ENCODE results near the gene SIK3.

SIK3 gene

GRCh38 chr11:116925050-116925449 is 173.2 kb downstream of the SIK3 start:
- no peak for DNase-seq

GRCh38 chr11:116918925-116919655 is 179.1 kb downstream of the SIK3 start:
- DNase-seq: no peak

DNA sequence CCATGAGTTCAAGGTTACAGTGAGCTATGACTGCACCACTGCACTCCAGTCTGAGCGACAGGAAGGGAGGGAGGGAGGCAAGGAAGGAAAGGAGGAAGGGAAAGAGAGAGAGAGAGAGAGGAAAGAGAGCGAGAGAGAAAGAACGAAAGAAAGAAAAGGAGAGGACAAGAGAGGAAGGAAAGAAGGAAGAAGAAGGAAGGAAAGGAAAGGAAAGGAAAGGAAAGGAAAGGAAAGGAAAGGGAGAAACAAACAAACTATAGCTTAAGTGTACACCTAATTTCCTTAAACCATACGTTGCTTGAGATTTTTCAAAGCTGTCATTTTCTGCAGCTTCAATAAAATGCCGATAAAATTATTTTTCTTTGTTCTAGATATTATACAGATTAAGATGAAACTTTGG is 180.6 kb downstream of the SIK3 start:
- no peak for DNase-seq

GRCh38 chr11:116916886-116917285 is 181.3 kb downstream of the SIK3 start:
- DNase-seq: no peak

GRCh38 chr11:116916052-116916451 is 182.2 kb downstream of the SIK3 start:
- no peak for DNase-seq

- no peak for DNase-seq
These were observed 185.2 kb downstream of the SIK3 start for GRCh38 chr11:116913000-116913399.

DNA sequence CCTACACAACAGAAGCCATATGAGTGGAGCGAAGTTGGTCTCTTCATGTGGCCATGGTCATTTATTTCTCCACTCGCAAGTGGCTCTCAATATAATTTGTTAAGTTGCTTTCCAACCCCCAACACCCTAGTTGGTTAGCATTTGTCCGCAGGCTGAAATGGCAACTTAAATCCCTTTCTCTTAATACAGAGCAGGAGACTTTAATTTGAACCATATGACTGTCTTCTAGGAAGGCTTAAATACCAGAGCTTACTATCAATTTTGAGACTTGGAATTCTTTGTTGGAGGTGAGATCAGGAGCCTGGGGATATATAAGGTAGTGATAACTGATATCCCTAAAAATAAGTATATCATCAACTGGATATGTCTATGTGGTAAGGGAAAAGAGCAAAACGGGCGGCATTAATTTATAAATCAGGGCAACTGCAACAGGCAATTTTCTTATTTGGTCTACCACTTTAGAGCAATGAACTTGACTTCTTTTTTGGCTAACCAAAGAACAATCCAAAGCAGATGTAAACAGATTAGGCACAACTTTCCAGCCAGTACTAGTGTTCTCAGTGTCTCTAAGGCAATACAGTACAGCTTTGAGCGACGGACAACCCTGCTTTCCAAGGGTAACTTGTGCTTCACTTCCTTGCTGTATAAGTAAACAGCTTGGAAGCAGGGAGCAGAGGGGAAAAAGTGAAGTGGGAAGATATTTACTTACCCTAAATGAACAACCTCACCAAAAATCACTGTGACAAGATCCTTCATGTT is 186.1 kb downstream of the SIK3 start:
- no peak for DNase-seq

DNA sequence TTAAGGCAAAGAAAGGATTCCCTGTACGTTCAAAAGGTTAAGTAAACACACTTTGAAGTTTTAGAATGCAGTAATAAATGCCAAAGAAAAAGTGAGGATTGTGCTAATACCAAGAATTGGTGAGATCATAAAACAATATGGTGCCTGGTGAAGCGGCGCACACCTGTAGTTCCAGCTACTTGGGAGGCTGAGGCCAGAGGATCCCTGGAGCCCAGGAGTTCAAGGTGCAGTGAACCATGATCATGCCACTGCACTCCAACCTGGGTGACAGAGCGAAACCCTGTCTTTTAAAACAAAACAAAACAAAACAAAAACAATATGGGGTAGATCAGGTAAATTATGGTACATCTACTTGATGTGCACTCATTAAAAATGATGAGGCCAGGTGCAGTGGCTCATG is 187.4 kb downstream of the SIK3 start:
- no peak for DNase-seq

DNA sequence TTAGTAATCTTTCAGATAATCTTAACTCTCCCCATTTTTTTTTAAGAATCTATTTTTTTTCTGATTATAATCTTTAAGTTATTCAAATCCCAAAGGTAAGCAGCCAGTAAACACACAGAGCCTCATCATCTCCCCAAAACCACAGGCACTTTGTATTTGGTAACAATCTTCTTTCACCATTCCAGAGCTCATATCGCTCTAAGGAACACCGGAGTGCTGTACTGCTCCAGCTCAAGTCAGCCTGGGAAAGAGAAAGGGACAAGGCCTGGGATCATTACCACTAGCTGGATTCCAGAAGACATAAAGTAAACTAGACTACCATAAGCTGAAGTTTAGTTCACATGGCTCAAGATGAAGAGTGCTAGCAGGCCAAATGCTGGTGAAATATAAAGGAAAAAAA is 187.8 kb downstream of the SIK3 start:
- no peak for DNase-seq

DNA sequence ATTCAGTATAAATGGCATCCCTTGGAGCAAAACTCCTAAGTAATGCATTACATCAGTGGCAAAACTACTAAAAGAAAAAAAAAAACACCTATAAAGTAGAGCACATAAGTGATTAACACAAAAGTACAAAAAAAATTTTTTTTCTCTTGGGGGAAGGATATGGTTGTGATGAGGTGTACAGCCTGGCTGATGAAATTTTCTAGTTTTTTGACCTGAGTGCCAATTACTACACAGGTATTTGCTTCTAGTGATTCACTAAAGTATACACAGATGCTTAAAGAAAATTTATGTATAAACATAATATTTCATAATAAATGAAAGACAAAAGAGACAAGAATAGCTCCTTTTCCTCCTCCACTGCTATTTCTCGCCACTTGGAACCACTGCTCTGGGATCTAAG is 189.0 kb downstream of the SIK3 start:
- DNase-seq: no peak

DNA sequence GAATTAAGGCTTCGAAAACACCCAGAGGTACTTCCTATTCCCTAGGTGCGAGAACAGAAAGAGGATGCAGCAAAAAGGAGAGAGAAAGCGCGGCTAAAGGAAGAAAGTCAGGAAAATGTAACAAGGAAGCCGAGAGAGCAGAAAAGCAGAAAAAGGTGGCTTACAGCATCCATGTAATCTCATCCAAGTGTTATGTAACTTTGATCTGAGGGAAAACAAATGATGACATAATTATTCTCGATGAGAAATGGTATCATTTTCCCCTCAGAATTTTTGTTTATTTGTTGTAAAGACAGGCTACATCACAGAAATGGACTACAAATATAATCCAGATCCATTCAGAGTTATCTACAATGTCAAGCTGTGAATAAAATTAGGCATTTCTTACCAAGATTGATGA is 191.7 kb downstream of the SIK3 start:
- DNase-seq: no peak

DNA sequence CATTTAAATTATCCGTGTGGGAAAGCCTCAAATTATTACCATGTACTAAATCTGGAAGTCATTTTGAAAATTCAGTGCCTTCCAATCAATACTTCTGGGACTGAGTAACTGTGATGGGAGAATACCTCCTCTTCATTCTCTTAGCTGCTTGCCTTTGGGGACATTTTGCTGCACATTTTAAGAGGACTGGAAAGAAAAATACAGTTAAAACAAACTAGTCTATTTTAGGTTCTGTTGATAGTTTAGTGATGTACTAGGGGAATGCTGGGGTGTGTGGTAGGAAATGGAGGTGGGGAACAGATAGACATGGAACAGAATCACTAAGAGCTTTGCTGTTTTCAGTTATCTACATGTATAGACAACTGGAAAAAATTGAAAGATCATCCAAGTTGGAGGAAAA is 195.1 kb downstream of the SIK3 start:
- no peak for DNase-seq

DNA sequence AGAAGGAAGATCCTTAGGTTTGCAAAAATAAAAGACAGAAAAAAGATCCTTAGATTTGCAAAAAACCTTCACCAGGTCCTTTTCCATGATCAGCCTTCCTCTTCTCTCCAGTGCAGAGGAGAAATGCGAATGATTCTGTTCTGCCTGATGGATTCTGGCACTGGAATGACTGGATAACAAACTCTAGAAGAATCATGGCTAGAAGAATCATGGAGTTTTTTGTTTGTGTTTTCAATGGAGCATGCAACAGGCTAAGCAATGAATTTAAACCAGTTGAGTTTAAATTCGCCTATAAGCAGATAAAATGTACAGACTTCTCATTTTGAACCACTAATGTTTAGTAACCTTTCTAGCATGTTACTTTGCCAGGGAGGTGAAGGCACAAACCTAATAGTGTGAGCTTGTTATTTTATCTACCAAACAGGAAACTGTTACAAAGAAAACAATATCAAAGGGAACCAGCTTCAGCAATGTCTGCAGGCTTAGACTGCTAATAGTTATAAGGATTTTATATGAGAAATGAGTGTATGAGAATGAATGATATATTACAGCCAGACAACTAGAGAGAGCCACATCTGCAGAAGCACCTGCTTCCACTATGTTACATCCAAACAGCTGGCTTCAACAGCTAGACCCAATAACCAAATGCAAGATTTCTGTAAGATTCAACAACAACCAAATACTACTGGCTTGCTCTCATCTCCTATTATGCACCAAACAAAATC is 196.1 kb downstream of the SIK3 start:
- no peak for DNase-seq

DNA sequence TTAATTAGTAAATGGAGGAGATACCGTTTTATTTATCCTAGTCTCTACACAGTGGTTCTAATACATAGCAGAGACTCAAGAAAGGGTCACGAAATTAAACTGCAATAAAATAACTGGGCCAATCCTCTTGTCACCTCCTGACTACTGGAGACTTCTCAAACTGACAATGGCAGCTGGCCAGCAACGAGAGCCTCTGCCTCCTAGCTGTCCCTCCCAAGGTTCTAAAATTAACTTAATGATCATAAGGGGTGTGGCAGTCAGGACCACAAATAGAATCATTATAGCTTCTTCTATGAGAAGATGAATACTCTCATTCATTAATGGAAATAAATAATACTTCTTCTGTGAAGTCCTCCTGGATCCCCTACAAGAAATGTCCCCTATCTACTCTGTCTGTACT is 197.0 kb downstream of the SIK3 start:
- DNase-seq: no peak

GRCh38 chr11:116896211-116896610 is 202.0 kb downstream of the SIK3 start:
- no peak for DNase-seq

DNA sequence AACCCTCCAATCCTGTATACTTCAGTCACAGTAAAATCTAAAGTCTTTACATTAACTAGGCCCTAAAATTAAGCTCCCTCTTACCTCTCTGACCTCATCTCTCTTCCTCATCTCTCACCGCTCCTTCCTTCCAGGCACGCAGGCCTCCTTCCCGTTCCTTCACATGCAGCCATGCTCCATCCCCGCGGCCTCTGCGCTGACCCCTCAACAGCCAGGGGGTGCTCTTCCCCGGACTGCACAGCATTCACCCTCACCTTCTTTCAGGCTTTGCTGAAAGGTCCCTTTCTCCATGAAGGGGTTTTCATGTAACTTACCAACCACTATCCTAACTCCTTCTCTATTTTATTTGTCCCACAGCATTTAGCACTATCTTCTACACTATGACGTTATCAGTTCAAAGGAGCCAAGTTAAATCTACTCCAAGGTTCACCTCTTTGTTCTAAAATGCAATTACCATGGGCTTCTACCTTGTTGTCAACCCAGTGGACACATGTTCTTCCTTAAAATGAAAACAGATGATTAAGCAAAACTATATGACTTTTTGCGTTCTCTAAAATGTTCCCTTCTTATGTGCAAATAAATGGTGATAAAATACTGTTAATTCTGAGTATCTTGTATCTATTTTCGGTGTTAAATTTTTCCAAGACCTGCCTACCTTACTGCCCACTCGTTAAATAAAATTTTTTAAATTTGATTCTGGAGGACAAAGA is 203.0 kb downstream of the SIK3 start:
- no peak for DNase-seq

- DNase-seq: no peak
These were observed 204.3 kb downstream of the SIK3 start for GRCh38 chr11:116893906-116894305.

GRCh38 chr11:116893437-116893836 is 204.8 kb downstream of the SIK3 start:
- DNase-seq: no peak

DNA sequence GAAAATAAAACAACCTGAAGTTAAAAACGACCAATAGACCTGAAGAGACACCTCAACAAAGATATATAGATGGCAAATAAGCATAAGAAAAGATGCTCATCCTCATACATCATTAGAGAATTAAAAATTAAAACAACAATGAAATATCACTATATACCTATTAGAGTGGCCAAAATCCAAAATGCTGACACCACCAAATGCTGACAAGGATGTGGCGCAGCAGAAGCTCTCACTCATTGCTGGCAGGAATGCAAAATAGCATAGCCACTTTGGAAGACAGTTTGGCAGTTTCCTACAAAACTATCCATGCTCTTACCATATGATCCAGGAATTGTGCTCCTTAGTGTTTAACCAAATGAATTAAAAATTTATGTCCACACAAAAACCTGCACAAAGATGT is 205.9 kb downstream of the SIK3 start:
- DNase-seq: no peak

- DNase-seq: no peak
These were observed 206.5 kb downstream of the SIK3 start for GRCh38 chr11:116891746-116892145.

DNA sequence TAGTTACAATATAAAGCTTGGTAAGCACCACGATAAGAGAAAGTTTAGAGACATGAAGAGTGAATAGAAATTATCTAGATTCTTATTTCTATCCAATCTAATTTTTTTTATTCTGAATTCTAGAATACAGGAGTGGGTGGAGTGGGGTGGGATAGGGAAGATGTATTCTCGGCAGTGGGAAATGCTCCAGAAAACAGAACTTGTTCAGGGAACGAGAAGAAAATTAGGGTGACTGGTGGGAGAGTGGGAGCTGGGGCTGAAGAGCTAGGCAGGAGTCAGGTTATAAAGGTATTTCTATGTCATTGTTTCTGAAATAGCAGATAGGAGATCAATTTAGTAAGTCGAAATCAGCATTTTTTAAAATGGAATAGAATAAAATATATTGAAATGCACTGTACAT is 207.6 kb downstream of the SIK3 start:
- no peak for DNase-seq

- no peak for DNase-seq
These were observed 208.0 kb downstream of the SIK3 start for GRCh38 chr11:116890193-116890592.

- DNase-seq: no peak
These were observed 209.2 kb downstream of the SIK3 start for GRCh38 chr11:116888884-116889549.
